ENCODE measurements around the gene FBLN5. TPM values are rescaled to one million over a fixed set of nuclear protein-coding genes. Genes with fewer than 3 reads are reported as not detected.

The FBLN5 gene
- total RNA-seq, 4 donors from 2014 or later = 26.3 to 128 (median 44.5) TPM

DNA sequence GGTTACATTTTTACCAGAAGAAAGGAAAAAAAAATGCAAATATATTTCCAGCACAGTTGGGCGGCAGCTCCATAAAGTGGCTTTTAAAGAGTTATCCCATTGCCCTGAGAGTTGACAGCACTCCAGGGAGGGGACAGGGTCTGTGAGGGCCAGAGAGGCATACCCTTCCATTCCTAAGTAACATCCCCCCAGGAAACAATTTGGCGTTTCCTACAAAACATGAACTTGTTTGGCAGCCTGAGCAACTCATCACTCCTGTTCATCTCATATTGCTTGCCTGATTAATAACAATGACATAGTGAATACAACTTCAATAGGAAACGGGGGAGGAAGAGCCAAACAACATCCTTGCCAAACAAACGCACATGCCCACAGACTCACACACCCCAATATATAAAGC, 103.5 kb downstream of the FBLN5 start:
- no peak for TF ChIP-seq POLR2A (IDR thresholded peaks at IDR 0.05)
- TF ChIP-seq, protein P1, sequence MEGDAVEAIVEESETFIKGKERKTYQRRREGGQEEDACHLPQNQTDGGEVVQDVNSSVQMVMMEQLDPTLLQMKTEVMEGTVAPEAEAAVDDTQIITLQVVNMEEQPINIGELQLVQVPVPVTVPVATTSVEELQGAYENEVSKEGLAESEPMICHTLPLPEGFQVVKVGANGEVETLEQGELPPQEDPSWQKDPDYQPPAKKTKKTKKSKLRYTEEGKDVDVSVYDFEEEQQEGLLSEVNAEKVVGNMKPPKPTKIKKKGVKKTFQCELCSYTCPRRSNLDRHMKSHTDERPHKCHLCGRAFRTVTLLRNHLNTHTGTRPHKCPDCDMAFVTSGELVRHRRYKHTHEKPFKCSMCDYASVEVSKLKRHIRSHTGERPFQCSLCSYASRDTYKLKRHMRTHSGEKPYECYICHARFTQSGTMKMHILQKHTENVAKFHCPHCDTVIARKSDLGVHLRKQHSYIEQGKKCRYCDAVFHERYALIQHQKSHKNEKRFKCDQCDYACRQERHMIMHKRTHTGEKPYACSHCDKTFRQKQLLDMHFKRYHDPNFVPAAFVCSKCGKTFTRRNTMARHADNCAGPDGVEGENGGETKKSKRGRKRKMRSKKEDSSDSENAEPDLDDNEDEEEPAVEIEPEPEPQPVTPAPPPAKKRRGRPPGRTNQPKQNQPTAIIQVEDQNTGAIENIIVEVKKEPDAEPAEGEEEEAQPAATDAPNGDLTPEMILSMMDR (IDR thresholded peaks at IDR 0.05) = no peak
- intact Hi-C loops (cut with DNase I; ENCODE audit: low total_unique reads) = no loop called here
- DNase-seq (ENCODE audit: low spot score in 2 of 2) = no peak
- no peak overlapping the region for H3K4me3 ChIP-seq (ENCODE audit: low read depth, poor library complexity, severe bottlenecking)
- WGBS, 2 donors = 39 to 41% methylated on average over 4 of the region's 4 CpGs

DNA sequence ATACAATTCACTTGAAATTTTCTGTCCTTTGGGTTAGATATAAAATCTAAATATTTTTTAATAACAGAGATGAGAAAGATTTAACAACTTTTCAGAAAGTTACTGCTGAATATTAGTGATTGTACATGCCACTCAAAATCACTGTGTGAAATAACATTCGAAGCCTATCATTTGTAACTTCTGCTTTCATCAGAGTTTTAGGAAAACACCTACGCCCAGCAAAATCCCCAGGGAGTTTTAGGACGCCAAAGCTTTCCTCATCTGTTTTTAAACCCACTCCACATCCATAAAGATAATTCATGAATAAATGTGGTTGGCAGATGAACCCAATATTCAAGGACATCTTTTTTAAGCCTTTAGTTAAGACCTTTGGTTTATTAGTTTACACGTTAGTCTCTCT, 104.1 kb downstream of the FBLN5 start:
- 53 to 56% methylated on average over 4 of the region's 4 CpGs for WGBS, 2 donors
- intact Hi-C loops (cut with DNase I; ENCODE audit: low total_unique reads) = no loop called here
- no peak overlapping the region for H3K4me3 ChIP-seq (ENCODE audit: low read depth, poor library complexity, severe bottlenecking)
- no peak for TF ChIP-seq POLR2A (IDR thresholded peaks at IDR 0.05)
- DNase-seq (ENCODE audit: low spot score in 2 of 2) = no peak

GRCh38 chr14:91841065-91841464, 106.4 kb downstream of the FBLN5 start:
- intact Hi-C loops (cut with DNase I; ENCODE audit: low total_unique reads) = no loop called here
- no peak overlapping the region for H3K4me3 ChIP-seq (ENCODE audit: low read depth, poor library complexity, severe bottlenecking)
- no peak for DNase-seq (ENCODE audit: low spot score in 2 of 2)
- no peak for TF ChIP-seq POLR2A (IDR thresholded peaks at IDR 0.05)
- TF ChIP-seq, protein P1 (IDR thresholded peaks at IDR 0.05) = no peak

GRCh38 chr14:91839749-91840148, 107.7 kb downstream of the FBLN5 start:
- no peak for TF ChIP-seq POLR2A (IDR thresholded peaks at IDR 0.05)
- TF ChIP-seq, protein P1 (IDR thresholded peaks at IDR 0.05) = no peak
- H3K4me3 ChIP-seq (ENCODE audit: low read depth, poor library complexity, severe bottlenecking) = no peak overlapping the region
- intact Hi-C loops (cut with DNase I; ENCODE audit: low total_unique reads) = no loop called here
- 91 to 100% methylated on average over 1 of the region's 1 CpG for WGBS, 2 donors
- DNase-seq (ENCODE audit: low spot score in 2 of 2) = no peak

DNA sequence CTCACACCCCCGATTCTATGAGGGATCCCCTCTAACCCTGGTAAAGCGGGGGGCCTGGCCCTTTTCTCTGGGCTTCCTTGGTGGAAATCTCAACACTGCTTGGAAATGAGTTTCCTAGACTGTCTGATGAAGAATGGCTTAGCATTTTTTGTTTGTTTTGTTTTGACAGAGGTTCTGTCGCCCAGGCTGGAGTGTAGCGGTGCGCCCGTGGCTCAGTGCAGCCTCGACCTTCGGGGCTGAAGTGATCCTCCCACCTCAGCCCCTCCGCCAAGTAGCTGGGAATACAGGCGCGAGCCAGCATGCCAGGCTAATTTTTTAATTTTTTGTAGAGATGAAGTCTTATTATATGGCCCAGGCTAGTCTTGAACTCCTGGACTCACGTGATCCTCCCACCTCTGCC, 110.4 kb downstream of the FBLN5 start:
- DNase-seq (ENCODE audit: low spot score in 2 of 2) = no peak
- no peak for TF ChIP-seq POLR2A (IDR thresholded peaks at IDR 0.05)
- TF ChIP-seq, protein P1 (IDR thresholded peaks at IDR 0.05) = no peak
- 45 to 46% methylated on average over 12 of the region's 12 CpGs for WGBS, 2 donors
- no peak overlapping the region for H3K4me3 ChIP-seq (ENCODE audit: low read depth, poor library complexity, severe bottlenecking)
- intact Hi-C loops (cut with DNase I; ENCODE audit: low total_unique reads) = no loop called here

GRCh38 chr14:91835920-91836843, 111.3 kb downstream of the FBLN5 start:
- peak; percentile 63 to 96 for DNase-seq (ENCODE audit: low spot score in 2 of 2)
- WGBS, 2 donors = 2 to 3% methylated on average over 78 to 83 of the region's 84 CpGs
- intact Hi-C loops (cut with DNase I; ENCODE audit: low total_unique reads) = no loop called here
- H3K4me3 ChIP-seq (ENCODE audit: low read depth, poor library complexity, severe bottlenecking) = peak overlapping the region; percentile 51
- TF ChIP-seq, protein P1 (IDR thresholded peaks at IDR 0.05) = no peak
- no peak for TF ChIP-seq POLR2A (IDR thresholded peaks at IDR 0.05)
